B cell (primary cell): Measurements from ENCODE around the gene LPGAT1.

Experiments used
- CTCF ChIP-seq: fragments of 200-600 bp; IDR thresholded peaks from one replicate; pipeline ENCODE4 v1.8.0; 2022; ENCODE audit warnings: antibody characterized with exemption, mild to moderate bottlenecking
- EZH2 ChIP-seq: IDR thresholded peaks from 2 replicates; pipeline ENCODE4 v1.6.1; 2012; ENCODE audit warnings: borderline replicate concordance, low read depth, mild to moderate bottlenecking, moderate library complexity, low read length; ENCODE audit not compliant: insufficient read depth, poor library complexity, severe bottlenecking

GRCh38 chr1:211828584-211829342 lies 1.8 kb downstream of the LPGAT1 start:
- TF ChIP-seq CTCF (no peak), EZH2 (no peak)
